Measurements from ENCODE around the gene GJD3. TPM values are rescaled to one million over a fixed set of nuclear protein-coding genes. Genes with fewer than 3 reads are reported as not detected.

The GJD3 gene
- total RNA-seq, 1 donor from 2014 or later: not detected

GRCh38 chr17:40325156-40326013, 39.2 kb downstream of the GJD3 start:
- no peaks in the 10 kb centered on the region for H3K36me3 ChIP-seq
- Mint-ChIP-seq H3K36me3 (no peaks in the 10 kb centered on the region), H3K4me3 (no peak overlapping the region), H3K27me3 (ENCODE audit: insufficient read depth, low read depth) (peaks cover 2% of the 10 kb centered on the region), H3K4me1 (peaks cover 33% of the 10 kb centered on the region), H3K27ac (no peak overlapping the region), H3K9me3 (no peaks in the 10 kb centered on the region)
- peaks cover 13% of the 10 kb centered on the region for H3K4me1 ChIP-seq
- H3K4me2 ChIP-seq: no peak overlapping the region
- DNase-seq (ENCODE audit: low spot score): no peak
- no peak overlapping the region for H3K27ac ChIP-seq
- no peak for TF ChIP-seq EZH2phosphoT487 (IDR thresholded peaks at IDR 0.05)
- TF ChIP-seq, protein P1, sequence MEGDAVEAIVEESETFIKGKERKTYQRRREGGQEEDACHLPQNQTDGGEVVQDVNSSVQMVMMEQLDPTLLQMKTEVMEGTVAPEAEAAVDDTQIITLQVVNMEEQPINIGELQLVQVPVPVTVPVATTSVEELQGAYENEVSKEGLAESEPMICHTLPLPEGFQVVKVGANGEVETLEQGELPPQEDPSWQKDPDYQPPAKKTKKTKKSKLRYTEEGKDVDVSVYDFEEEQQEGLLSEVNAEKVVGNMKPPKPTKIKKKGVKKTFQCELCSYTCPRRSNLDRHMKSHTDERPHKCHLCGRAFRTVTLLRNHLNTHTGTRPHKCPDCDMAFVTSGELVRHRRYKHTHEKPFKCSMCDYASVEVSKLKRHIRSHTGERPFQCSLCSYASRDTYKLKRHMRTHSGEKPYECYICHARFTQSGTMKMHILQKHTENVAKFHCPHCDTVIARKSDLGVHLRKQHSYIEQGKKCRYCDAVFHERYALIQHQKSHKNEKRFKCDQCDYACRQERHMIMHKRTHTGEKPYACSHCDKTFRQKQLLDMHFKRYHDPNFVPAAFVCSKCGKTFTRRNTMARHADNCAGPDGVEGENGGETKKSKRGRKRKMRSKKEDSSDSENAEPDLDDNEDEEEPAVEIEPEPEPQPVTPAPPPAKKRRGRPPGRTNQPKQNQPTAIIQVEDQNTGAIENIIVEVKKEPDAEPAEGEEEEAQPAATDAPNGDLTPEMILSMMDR (IDR thresholded peaks at IDR 0.05): no peak
- no peak for TF ChIP-seq EZH2 (IDR thresholded peaks at IDR 0.05)
- H4K20me1 ChIP-seq (ENCODE audit: low read depth): peaks cover 70% of the 10 kb centered on the region
- H3K9me3 ChIP-seq (ENCODE audit: low read depth): no peaks in the 10 kb centered on the region
- H3K79me2 ChIP-seq (ENCODE audit: low read depth): peaks cover 15% of the 10 kb centered on the region
- H3K27me3 ChIP-seq: no peaks in the 10 kb centered on the region
- H3K9ac ChIP-seq: no peak overlapping the region
- H3F3A ChIP-seq (ENCODE audit: low read depth): no peaks in the 10 kb centered on the region
- no peak overlapping the region for H2AFZ ChIP-seq (replicated peaks)
- no peak overlapping the region for H3K4me3 ChIP-seq

- Histone ChIP-seq H3K36me3 (no peaks in the 10 kb centered on the region), H3K9ac (no peak overlapping the region), H4K20me1 (ENCODE audit: low read depth) (peaks cover 80% of the 10 kb centered on the region), H3K27ac (no peak overlapping the region), H3K9me3 (ENCODE audit: low read depth) (no peaks in the 10 kb centered on the region), H3K4me3 (no peak overlapping the region), H3F3A (ENCODE audit: low read depth) (no peaks in the 10 kb centered on the region), H2AFZ (replicated peaks) (no peak overlapping the region), H3K79me2 (ENCODE audit: low read depth) (peaks cover 24% of the 10 kb centered on the region), H3K4me2 (no peak overlapping the region), H3K27me3 (peaks cover 6% of the 10 kb centered on the region), H3K4me1 (peaks cover 13% of the 10 kb centered on the region)
- H3K27ac Mint-ChIP-seq: peak overlapping the region; percentile 88
- no peaks in the 10 kb centered on the region for H3K36me3 Mint-ChIP-seq
- H3K27me3 Mint-ChIP-seq (ENCODE audit: insufficient read depth, low read depth): peaks cover 2% of the 10 kb centered on the region
- DNase-seq (ENCODE audit: low spot score): no peak
- H3K9me3 Mint-ChIP-seq: no peaks in the 10 kb centered on the region
- no peak for TF ChIP-seq EZH2phosphoT487 (IDR thresholded peaks at IDR 0.05)
- TF ChIP-seq, protein P1 (IDR thresholded peaks at IDR 0.05): no peak
- H3K4me1 Mint-ChIP-seq: peaks cover 46% of the 10 kb centered on the region
- H3K4me3 Mint-ChIP-seq: no peak overlapping the region
These were observed 40.9 kb downstream of the GJD3 start for GRCh38 chr17:40323391-40324381.

GRCh38 chr17:40322358-40323315, 41.9 kb downstream of the GJD3 start:
- Mint-ChIP-seq H3K4me3 (peak overlapping the region; percentile 71), H3K9me3 (no peaks in the 10 kb centered on the region), H3K4me1 (peaks cover 48% of the 10 kb centered on the region), H3K27me3 (ENCODE audit: insufficient read depth, low read depth) (peaks cover 4% of the 10 kb centered on the region), H3K36me3 (no peaks in the 10 kb centered on the region), H3K27ac (peak overlapping the region; percentile 88)
- Histone ChIP-seq H3K4me2 (no peak overlapping the region), H3F3A (ENCODE audit: low read depth) (peaks cover 3% of the 10 kb centered on the region), H3K27me3 (peaks cover 10% of the 10 kb centered on the region), H3K4me3 (no peak overlapping the region), H3K79me2 (ENCODE audit: low read depth) (peaks cover 21% of the 10 kb centered on the region), H3K36me3 (no peaks in the 10 kb centered on the region), H3K4me1 (peaks cover 14% of the 10 kb centered on the region), H2AFZ (replicated peaks) (no peak overlapping the region), H3K9ac (no peak overlapping the region), H3K9me3 (ENCODE audit: low read depth) (no peaks in the 10 kb centered on the region), H4K20me1 (ENCODE audit: low read depth) (peaks cover 73% of the 10 kb centered on the region), H3K27ac (no peak overlapping the region)
- TF ChIP-seq EZH2 (IDR thresholded peaks at IDR 0.05) (no peak), EZH2phosphoT487 (IDR thresholded peaks at IDR 0.05) (no peak)
- TF ChIP-seq, protein P1 (IDR thresholded peaks at IDR 0.05): no peak
- no peak for DNase-seq (ENCODE audit: low spot score)

Measured in neural progenitor cell (in vitro differentiated cells).